HPDE6-E6E7 (cell line): ENCODE results near the gene LACC1.

Source experiments
- DNase-seq: peaks from one replicate; pipeline ENCODE4 v3.0.0; 2011; ENCODE audit warnings: missing footprints; ENCODE audit errors: extremely low spot score

Gene LACC1

GRCh38 chr13:43942286-43942685 is 62.6 kb downstream of the LACC1 start:
- DNase-seq = no peak
